GM12875 (cell line): ENCODE data around the gene FLT1.

Experiments used
- H3K4me3 ChIP-seq: one replicate; pipeline ENCODE4 v1.5.1; 2011; ENCODE audit warnings: low read depth, low read length, control low read depth
- CTCF ChIP-seq: IDR thresholded peaks from 2 replicates; pipeline ENCODE4 v1.5.1; 2011; ENCODE audit warnings: low read depth, mild to moderate bottlenecking, control low read depth, inconsistent platforms, low read length, moderate library complexity, borderline replicate concordance; ENCODE audit not compliant: insufficient read depth

FLT1 gene

GRCh38 chr13:28440774-28441504 lies 54.0 kb downstream of the FLT1 start:
- no peak for TF ChIP-seq CTCF
- no peak overlapping the region for H3K4me3 ChIP-seq

GRCh38 chr13:28438598-28439334 lies 56.2 kb downstream of the FLT1 start:
- TF ChIP-seq CTCF = no peak
- no peak overlapping the region for H3K4me3 ChIP-seq

GRCh38 chr13:28438067-28438466 lies 56.9 kb downstream of the FLT1 start:
- H3K4me3 ChIP-seq = no peak overlapping the region
- TF ChIP-seq CTCF = no peak

- H3K4me3 ChIP-seq = no peak overlapping the region
- TF ChIP-seq CTCF = no peak
Observed at GRCh38 chr13:28435917-28436316, 59.0 kb downstream of the FLT1 start.

GRCh38 chr13:28434926-28435325 lies 60.0 kb downstream of the FLT1 start:
- H3K4me3 ChIP-seq = no peak overlapping the region
- no peak for TF ChIP-seq CTCF

GRCh38 chr13:28432816-28433560 lies 61.9 kb downstream of the FLT1 start:
- no peak overlapping the region for H3K4me3 ChIP-seq
- TF ChIP-seq CTCF = no peak
